ENCODE data around the gene XYLT1. TPM values are rescaled to one million over a fixed set of nuclear protein-coding genes. Genes with fewer than 3 reads are reported as not detected.

Gene XYLT1
- total RNA-seq, 1 donor from 2014 or later, result 17.6 TPM

DNA sequence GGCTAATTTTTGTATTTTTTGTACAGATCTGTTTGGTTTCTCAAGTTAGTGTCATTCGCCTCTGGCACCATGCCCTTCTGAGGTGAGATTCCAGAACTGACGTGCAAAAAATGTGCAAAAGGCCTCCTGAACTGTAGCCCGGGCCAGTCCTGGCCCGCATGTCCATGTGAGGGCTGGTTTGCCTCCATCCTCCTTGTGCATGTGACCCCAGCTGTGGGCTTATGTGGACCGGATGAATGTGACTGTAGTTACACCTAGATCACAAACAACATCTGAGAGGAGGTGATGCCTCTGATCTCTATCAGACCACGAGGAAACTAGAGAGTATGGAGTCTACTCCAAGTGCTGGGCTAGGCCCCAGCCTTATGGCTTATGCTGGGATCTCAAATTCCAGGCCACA lies 241.6 kb downstream of the XYLT1 start:
- H3K36me3 Mint-ChIP-seq (ENCODE audit: low read depth), result no peaks in the 10 kb centered on the region
- peaks cover 6% of the 10 kb centered on the region for H3K4me1 Mint-ChIP-seq (ENCODE audit: low read depth)
- H3K9me3 Mint-ChIP-seq (ENCODE audit: low read depth), result no peaks in the 10 kb centered on the region
- no peak overlapping the region for H3K4me3 Mint-ChIP-seq (ENCODE audit: unreplicated experiment)
- no peaks in the 10 kb centered on the region for H3K27me3 Mint-ChIP-seq (ENCODE audit: low read depth)
- H3K27ac Mint-ChIP-seq (ENCODE audit: unreplicated experiment), result no peak overlapping the region
- no peak for DNase-seq (ENCODE audit: low spot score)
- TF ChIP-seq, protein P1, sequence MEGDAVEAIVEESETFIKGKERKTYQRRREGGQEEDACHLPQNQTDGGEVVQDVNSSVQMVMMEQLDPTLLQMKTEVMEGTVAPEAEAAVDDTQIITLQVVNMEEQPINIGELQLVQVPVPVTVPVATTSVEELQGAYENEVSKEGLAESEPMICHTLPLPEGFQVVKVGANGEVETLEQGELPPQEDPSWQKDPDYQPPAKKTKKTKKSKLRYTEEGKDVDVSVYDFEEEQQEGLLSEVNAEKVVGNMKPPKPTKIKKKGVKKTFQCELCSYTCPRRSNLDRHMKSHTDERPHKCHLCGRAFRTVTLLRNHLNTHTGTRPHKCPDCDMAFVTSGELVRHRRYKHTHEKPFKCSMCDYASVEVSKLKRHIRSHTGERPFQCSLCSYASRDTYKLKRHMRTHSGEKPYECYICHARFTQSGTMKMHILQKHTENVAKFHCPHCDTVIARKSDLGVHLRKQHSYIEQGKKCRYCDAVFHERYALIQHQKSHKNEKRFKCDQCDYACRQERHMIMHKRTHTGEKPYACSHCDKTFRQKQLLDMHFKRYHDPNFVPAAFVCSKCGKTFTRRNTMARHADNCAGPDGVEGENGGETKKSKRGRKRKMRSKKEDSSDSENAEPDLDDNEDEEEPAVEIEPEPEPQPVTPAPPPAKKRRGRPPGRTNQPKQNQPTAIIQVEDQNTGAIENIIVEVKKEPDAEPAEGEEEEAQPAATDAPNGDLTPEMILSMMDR (IDR thresholded peaks at IDR 0.05), result no peak

DNA sequence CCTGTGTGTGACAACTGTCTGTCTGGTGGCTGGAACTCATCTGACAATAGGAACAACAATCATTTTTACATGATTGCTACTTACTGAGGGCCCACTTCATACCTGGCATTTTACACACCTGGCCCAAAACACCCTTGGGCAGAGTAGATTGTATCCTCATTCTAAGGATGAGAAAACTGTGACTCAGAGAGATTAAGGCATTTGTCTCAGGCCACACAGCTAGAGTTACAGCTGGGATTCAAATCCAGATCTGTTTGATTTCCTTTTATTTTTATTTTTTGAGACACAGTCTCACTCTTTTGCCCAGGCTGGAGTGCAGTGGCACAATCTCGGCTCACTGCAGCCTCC lies 242.1 kb downstream of the XYLT1 start:
- Mint-ChIP-seq H3K4me3 (ENCODE audit: unreplicated experiment) (no peak overlapping the region), H3K27ac (ENCODE audit: unreplicated experiment) (no peak overlapping the region), H3K27me3 (ENCODE audit: low read depth) (no peaks in the 10 kb centered on the region), H3K4me1 (ENCODE audit: low read depth) (peaks cover 6% of the 10 kb centered on the region), H3K36me3 (ENCODE audit: low read depth) (no peaks in the 10 kb centered on the region), H3K9me3 (ENCODE audit: low read depth) (no peaks in the 10 kb centered on the region)
- DNase-seq (ENCODE audit: low spot score), result no peak
- TF ChIP-seq, protein P1 (IDR thresholded peaks at IDR 0.05), result no peak

DNA sequence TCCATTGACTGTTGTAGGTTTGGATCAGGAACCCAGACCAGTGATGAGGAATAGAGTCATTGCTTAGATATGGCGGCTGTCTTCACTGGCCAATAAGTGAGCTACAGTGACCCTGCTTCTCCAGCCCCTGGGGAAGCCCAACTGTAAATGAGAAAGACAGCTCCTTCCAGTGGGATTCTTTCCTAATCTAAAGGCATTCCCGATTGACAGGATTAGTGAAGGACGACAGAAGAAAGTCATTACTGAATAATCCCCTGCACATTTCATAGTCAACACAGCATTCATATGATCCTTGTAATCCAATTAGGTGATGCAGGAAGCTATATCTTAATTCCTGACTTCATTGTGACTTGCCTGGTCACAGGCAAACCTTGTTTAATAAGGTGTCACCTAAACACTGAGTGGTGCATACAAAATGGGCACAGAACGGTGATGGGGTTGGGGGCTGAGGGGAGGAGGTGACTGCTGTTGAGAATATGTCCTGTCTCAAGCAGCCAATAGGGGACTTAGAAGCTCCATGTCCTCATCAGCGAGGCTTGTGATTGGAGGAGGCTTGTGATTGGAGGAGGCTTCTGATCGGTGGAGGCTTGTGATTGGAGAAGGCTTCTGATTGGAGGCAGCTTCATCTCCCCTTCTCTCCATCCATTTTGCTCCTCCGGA lies 242.6 kb downstream of the XYLT1 start:
- Mint-ChIP-seq H3K27me3 (ENCODE audit: low read depth) (no peaks in the 10 kb centered on the region), H3K4me1 (ENCODE audit: low read depth) (peaks cover 6% of the 10 kb centered on the region), H3K9me3 (ENCODE audit: low read depth) (no peaks in the 10 kb centered on the region), H3K4me3 (ENCODE audit: unreplicated experiment) (no peak overlapping the region), H3K36me3 (ENCODE audit: low read depth) (no peaks in the 10 kb centered on the region), H3K27ac (ENCODE audit: unreplicated experiment) (no peak overlapping the region)
- TF ChIP-seq, protein P1 (IDR thresholded peaks at IDR 0.05), result no peak
- no peak for DNase-seq (ENCODE audit: low spot score)

DNA sequence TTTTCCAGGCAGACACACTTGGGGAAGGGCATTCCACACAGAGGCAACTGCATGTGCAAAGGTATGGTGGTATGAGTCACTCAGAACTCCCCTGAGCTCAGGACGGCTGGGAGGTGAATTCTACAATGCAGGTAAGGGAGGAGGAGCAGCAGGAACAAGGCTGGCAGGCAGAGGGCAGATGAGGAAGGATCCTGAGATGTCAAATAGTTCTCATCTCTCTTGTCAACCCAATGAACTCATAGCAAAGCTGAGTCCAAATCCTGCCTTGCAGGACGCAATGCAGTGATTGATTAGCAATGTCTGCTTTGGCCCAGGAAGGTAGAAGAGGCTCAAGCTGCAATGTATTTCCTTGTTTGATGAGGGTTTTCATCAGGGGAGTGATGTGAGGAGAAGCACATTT lies 243.5 kb downstream of the XYLT1 start:
- no peak for DNase-seq (ENCODE audit: low spot score)
- H3K4me1 Mint-ChIP-seq (ENCODE audit: low read depth), result peaks cover 6% of the 10 kb centered on the region
- TF ChIP-seq, protein P1 (IDR thresholded peaks at IDR 0.05), result no peak
- no peak overlapping the region for H3K4me3 Mint-ChIP-seq (ENCODE audit: unreplicated experiment)
- no peak overlapping the region for H3K27ac Mint-ChIP-seq (ENCODE audit: unreplicated experiment)
- no peaks in the 10 kb centered on the region for H3K27me3 Mint-ChIP-seq (ENCODE audit: low read depth)
- no peaks in the 10 kb centered on the region for H3K9me3 Mint-ChIP-seq (ENCODE audit: low read depth)
- no peaks in the 10 kb centered on the region for H3K36me3 Mint-ChIP-seq (ENCODE audit: low read depth)

DNA sequence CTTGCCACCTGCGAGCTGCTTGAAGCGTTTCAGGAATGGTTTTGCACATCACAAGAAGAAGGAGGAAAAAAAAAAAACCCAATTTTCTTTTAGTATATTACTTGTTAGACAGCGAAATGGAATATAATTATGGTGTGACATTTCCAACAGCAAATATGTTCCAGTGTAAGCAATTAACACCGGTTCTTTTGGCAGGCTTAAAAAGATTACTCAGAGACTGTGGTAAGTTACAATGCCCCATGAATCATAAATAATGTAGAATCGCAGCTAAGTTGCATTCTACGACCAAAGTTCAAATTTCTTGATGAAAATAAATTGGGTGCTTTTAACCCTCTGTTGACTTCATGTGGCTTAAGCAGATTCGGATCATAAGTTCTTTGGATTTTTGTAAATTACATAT lies 245.2 kb downstream of the XYLT1 start:
- peaks cover 6% of the 10 kb centered on the region for H3K4me1 Mint-ChIP-seq (ENCODE audit: low read depth)
- no peak for DNase-seq (ENCODE audit: low spot score)
- TF ChIP-seq, protein P1 (IDR thresholded peaks at IDR 0.05), result no peak

More for the DNA sequence above, 245.2 kb downstream of the XYLT1 start:
- Mint-ChIP-seq H3K27me3 (ENCODE audit: low read depth) (no peaks in the 10 kb centered on the region), H3K27ac (ENCODE audit: unreplicated experiment) (no peak overlapping the region), H3K9me3 (ENCODE audit: low read depth) (no peaks in the 10 kb centered on the region), H3K36me3 (ENCODE audit: low read depth) (no peaks in the 10 kb centered on the region), H3K4me3 (ENCODE audit: unreplicated experiment) (no peak overlapping the region)
